ENCODE results near the gene GTF2IRD1. TPM values are rescaled to one million over a fixed set of nuclear protein-coding genes. Genes with fewer than 3 reads are reported as not detected.

The GTF2IRD1 gene, protein sequence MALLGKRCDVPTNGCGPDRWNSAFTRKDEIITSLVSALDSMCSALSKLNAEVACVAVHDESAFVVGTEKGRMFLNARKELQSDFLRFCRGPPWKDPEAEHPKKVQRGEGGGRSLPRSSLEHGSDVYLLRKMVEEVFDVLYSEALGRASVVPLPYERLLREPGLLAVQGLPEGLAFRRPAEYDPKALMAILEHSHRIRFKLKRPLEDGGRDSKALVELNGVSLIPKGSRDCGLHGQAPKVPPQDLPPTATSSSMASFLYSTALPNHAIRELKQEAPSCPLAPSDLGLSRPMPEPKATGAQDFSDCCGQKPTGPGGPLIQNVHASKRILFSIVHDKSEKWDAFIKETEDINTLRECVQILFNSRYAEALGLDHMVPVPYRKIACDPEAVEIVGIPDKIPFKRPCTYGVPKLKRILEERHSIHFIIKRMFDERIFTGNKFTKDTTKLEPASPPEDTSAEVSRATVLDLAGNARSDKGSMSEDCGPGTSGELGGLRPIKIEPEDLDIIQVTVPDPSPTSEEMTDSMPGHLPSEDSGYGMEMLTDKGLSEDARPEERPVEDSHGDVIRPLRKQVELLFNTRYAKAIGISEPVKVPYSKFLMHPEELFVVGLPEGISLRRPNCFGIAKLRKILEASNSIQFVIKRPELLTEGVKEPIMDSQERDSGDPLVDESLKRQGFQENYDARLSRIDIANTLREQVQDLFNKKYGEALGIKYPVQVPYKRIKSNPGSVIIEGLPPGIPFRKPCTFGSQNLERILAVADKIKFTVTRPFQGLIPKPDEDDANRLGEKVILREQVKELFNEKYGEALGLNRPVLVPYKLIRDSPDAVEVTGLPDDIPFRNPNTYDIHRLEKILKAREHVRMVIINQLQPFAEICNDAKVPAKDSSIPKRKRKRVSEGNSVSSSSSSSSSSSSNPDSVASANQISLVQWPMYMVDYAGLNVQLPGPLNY
- total RNA-seq = 9.6 and 12.4 TPM in 2 replicates

DNA sequence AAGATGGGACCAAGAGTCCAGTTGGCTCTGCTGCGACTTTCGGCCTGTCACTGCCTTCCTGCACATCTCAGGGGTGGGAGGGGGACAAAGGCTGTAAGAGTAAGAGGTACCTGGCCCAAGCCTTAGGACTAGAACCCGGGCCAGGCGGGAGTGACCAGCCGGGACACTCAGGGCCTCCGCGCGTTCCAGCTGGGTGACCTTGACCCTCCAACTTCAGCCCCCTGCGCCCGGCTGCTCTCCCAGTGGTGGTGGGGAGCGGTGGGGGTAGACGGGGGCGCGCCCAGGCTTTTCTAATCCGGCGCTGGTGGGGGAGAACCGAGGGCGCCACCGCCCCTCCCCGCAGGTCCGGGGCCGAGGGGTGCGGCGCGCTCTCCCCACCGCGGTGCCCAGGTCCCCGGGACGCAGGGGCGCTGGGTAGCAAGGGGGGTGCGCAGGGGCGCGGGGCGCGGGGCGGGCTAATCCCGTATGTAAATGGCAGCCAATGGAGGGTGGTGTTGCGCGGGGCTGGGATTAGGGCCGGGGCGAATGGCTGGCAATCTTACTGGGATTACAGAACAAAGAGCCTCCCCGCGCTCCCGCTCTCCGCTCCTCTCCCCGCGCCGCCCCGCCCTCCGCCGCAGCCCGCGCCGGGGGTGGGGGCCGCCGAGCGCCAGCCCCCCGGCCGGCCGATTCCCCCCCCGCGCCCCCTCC lies at the start of gene GTF2IRD1:
TSS of gene GTF2IRD1 (plus strand) at position 585 of the 690 bp plus-strand sequence. CDS start 54,175 bp downstream, outside the sequence.

Small RNA genes lying within 50 kb of the gene (small RNA-seq; reads per million reads assigned to genes)
- gene RNA5SP233 = not detected

Other genes starting within 250 kb of the GTF2IRD1 start
- gene LAT2, start 243.9 kb upstream of the GTF2IRD1 start, total RNA-seq = 0.48 and 0.65 TPM in 2 replicates
- gene RFC2, start 199.5 kb upstream of the GTF2IRD1 start, total RNA-seq = 22.5 and 30.2 TPM in 2 replicates
- 32.4 and 37.9 TPM in 2 replicates for gene CLIP2, start 164.5 kb upstream of the GTF2IRD1 start, total RNA-seq
- 141 and 151 TPM in 2 replicates for gene GTF2I, start 203.8 kb downstream of the GTF2IRD1 start, total RNA-seq